ENCODE measurements around the gene NEK6.

NEK6 gene

DNA sequence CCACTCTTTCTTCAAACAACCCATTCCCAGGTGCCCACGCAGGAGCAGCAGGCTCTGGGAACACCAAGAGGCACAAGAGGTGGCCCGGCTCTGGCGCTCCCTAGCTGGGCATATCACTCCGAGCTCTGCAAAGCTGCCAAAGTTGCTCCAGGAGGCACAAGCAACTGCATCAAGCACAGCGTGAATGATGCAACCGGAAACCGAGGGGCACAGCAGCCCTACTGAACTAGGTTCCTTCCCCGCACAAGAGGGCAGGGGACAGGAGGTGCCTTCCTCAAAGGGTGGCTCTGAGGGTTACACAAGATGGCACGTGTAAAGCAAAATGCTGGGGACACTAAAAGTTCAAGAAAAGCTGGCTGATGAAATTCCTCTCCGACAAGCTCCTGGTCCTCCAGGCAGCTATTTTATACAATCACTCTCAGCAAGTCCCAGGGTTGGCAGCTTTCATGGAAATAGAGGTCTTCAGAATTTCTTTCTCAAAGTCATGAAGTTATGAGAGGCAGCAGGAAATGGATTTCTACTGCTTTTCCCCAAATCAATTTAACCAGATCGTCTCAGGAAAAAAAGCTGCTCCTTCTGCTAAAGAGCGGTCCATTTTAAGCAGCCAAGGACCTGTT, 134.6 kb downstream of the NEK6 start:
- peak overlapping the region in 1 of 2 experiments; percentile 3 for H3K4me3 ChIP-seq (ENCODE audit: insufficient read depth in 1 of 2, low read depth in 1 of 2, low read length in 2 of 2)
- no peak overlapping the region for H3K23ac ChIP-seq (ENCODE audit: low read length in 2 of 2)
- no peak overlapping the region for H4K91ac ChIP-seq (ENCODE audit: low read length)
- no peaks in the 10 kb centered on the region for H3K27me3 ChIP-seq (ENCODE audit: control insufficient read depth in 1 of 2, insufficient read depth in 1 of 2, low read length in 2 of 2)
- H3K14ac ChIP-seq (ENCODE audit: low read length in 2 of 2): peak overlapping the region in 1 of 2 experiments; percentile 92
- H2AFZ ChIP-seq (ENCODE audit: low read depth, low read length): no peak overlapping the region
- no peaks in the 10 kb centered on the region for H3K9me3 ChIP-seq (ENCODE audit: control insufficient read depth, low read length)
- 92% methylated on average over 12 of the region's 12 CpGs for WGBS
- no peak overlapping the region for H2BK5ac ChIP-seq (ENCODE audit: low read depth, low read length, poor library complexity, severe bottlenecking)
- H3K4me2 ChIP-seq (ENCODE audit: low read length, poor library complexity, severe bottlenecking): no peak overlapping the region
- no peak overlapping the region for H2BK15ac ChIP-seq (ENCODE audit: low read depth, poor library complexity, severe bottlenecking)
- H3K18ac ChIP-seq (ENCODE audit: low read depth in 1 of 2, low read length in 2 of 2): peak overlapping the region in 1 of 2 experiments; percentile 18
- no peak for DNase-seq
- H3K4me1 ChIP-seq (ENCODE audit: control insufficient read depth, insufficient read depth, low read depth, low read length): peaks cover 24% of the 10 kb centered on the region
- H3K4ac ChIP-seq (ENCODE audit: low read depth in 1 of 2, low read length in 2 of 2): no peak overlapping the region
- H3K9ac ChIP-seq (ENCODE audit: low read length): peak overlapping the region; percentile 49
- peaks cover 13% of the 10 kb centered on the region for H3K79me1 ChIP-seq (replicated peaks; ENCODE audit: low read length, poor library complexity, severe bottlenecking)
- H3K27ac ChIP-seq (ENCODE audit: low read length, poor library complexity, severe bottlenecking): peak overlapping the region; percentile 19
- H2AK5ac ChIP-seq (ENCODE audit: low read length, severe bottlenecking): no peak overlapping the region
- H2BK12ac ChIP-seq (ENCODE audit: low read length in 2 of 2): no peak overlapping the region
- peaks cover 12 to 31% of the 10 kb centered on the region in 2 experiments for H3K36me3 ChIP-seq (ENCODE audit: control insufficient read depth in 1 of 2, insufficient read depth in 2 of 2, low read depth in 1 of 2, low read length in 2 of 2)
- no peak overlapping the region for H4K8ac ChIP-seq (ENCODE audit: low read length)
- H2BK120ac ChIP-seq (ENCODE audit: low read depth, low read length): no peak overlapping the region

DNA sequence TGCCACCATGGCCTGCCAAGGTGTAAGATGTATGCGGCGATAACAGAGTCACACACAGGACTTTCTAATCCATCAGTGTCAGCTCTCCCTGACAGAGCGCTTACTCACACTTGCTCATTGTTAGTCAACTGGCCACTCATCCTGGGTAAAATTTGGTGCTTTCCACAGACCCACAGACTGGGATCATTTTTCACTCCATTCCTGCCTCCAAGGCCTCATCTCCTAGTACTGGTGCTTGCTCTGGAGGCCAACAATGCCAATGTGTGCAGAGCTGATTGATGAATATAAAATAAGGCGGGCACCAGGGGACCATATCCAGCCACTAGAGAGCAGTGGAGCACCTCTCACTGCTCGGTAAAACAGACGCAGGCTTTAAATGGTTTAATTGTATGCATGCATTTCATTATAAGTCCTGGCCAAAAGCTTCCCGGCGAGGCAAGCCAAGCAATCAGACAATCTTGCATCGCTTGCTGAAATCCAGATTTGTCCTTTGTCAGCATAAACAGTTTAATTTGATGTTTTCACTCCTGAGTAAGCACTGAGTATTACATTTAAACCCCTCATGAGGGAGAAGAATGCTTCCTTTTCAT, 135.2 kb downstream of the NEK6 start:
- Histone ChIP-seq H2BK120ac (ENCODE audit: low read depth, low read length) (no peak overlapping the region), H4K8ac (ENCODE audit: low read length) (peak overlapping the region; percentile 12), H2AK5ac (ENCODE audit: low read length, severe bottlenecking) (no peak overlapping the region), H2BK12ac (ENCODE audit: low read length in 2 of 2) (no peak overlapping the region), H3K14ac (ENCODE audit: low read length in 2 of 2) (no peak overlapping the region), H2AFZ (ENCODE audit: low read depth, low read length) (no peak overlapping the region), H3K4me3 (ENCODE audit: insufficient read depth in 1 of 2, low read depth in 1 of 2, low read length in 2 of 2) (peak overlapping the region in 1 of 2 experiments; percentile 3), H3K4me1 (ENCODE audit: control insufficient read depth, insufficient read depth, low read depth, low read length) (peaks cover 24% of the 10 kb centered on the region), H3K23ac (ENCODE audit: low read length in 2 of 2) (peak overlapping the region in 1 of 2 experiments; percentile 78), H3K27ac (ENCODE audit: low read length, poor library complexity, severe bottlenecking) (peak overlapping the region; percentile 47), H3K9me3 (ENCODE audit: control insufficient read depth, low read length) (no peaks in the 10 kb centered on the region), H3K27me3 (ENCODE audit: control insufficient read depth in 1 of 2, insufficient read depth in 1 of 2, low read length in 2 of 2) (no peaks in the 10 kb centered on the region), H3K18ac (ENCODE audit: low read depth in 1 of 2, low read length in 2 of 2) (no peak overlapping the region), H3K36me3 (ENCODE audit: control insufficient read depth in 1 of 2, insufficient read depth in 2 of 2, low read depth in 1 of 2, low read length in 2 of 2) (peaks cover 14 to 31% of the 10 kb centered on the region in 2 experiments), H2BK15ac (ENCODE audit: low read depth, poor library complexity, severe bottlenecking) (no peak overlapping the region), H3K4me2 (ENCODE audit: low read length, poor library complexity, severe bottlenecking) (peak overlapping the region; percentile 23), H2BK5ac (ENCODE audit: low read depth, low read length, poor library complexity, severe bottlenecking) (no peak overlapping the region), H3K4ac (ENCODE audit: low read depth in 1 of 2, low read length in 2 of 2) (no peak overlapping the region), H3K9ac (ENCODE audit: low read length) (peak overlapping the region; percentile 49), H3K79me1 (replicated peaks; ENCODE audit: low read length, poor library complexity, severe bottlenecking) (peaks cover 13% of the 10 kb centered on the region), H4K91ac (ENCODE audit: low read length) (no peak overlapping the region)
- peak; percentile 76 for DNase-seq
- WGBS: 41% methylated on average over 9 of the region's 9 CpGs

DNA sequence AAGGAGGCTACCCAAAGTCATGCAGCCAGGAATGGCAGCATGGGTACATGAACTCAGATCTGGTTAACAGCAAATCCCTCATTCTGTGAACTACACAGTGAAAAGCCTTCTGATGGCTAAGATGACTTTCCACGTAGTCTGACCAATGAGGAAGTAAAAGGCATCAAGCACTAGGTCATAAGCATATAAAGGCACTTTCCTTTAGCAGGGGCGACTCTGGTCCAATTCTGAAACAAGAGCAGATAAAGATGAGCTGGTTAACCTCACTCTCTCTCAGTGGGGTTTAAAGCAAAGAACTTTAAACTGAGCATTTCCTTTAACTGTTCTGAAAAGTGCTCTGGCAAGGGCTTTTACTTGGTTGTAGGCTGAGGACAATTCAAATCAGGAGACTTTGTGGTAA, 136.4 kb downstream of the NEK6 start:
- Histone ChIP-seq H2AFZ (ENCODE audit: low read depth, low read length) (no peak overlapping the region), H2BK5ac (ENCODE audit: low read depth, low read length, poor library complexity, severe bottlenecking) (no peak overlapping the region), H3K4me1 (ENCODE audit: control insufficient read depth, insufficient read depth, low read depth, low read length) (peaks cover 18% of the 10 kb centered on the region), H4K8ac (ENCODE audit: low read length) (no peak overlapping the region), H2BK12ac (ENCODE audit: low read length in 2 of 2) (no peak overlapping the region), H3K9ac (ENCODE audit: low read length) (peak overlapping the region; percentile 49), H3K23ac (ENCODE audit: low read length in 2 of 2) (no peak overlapping the region), H3K36me3 (ENCODE audit: control insufficient read depth in 1 of 2, insufficient read depth in 2 of 2, low read depth in 1 of 2, low read length in 2 of 2) (peaks cover 15 to 31% of the 10 kb centered on the region in 2 experiments), H2AK5ac (ENCODE audit: low read length, severe bottlenecking) (no peak overlapping the region), H3K14ac (ENCODE audit: low read length in 2 of 2) (no peak overlapping the region), H3K27me3 (ENCODE audit: control insufficient read depth in 1 of 2, insufficient read depth in 1 of 2, low read length in 2 of 2) (no peaks in the 10 kb centered on the region), H3K27ac (ENCODE audit: low read length, poor library complexity, severe bottlenecking) (no peak overlapping the region), H2BK15ac (ENCODE audit: low read depth, poor library complexity, severe bottlenecking) (no peak overlapping the region), H3K4me3 (ENCODE audit: insufficient read depth in 1 of 2, low read depth in 1 of 2, low read length in 2 of 2) (peak overlapping the region in 1 of 2 experiments; percentile 25), H3K9me3 (ENCODE audit: control insufficient read depth, low read length) (no peaks in the 10 kb centered on the region), H2BK120ac (ENCODE audit: low read depth, low read length) (no peak overlapping the region), H3K79me1 (replicated peaks; ENCODE audit: low read length, poor library complexity, severe bottlenecking) (peaks cover 13% of the 10 kb centered on the region), H3K4me2 (ENCODE audit: low read length, poor library complexity, severe bottlenecking) (no peak overlapping the region), H3K18ac (ENCODE audit: low read depth in 1 of 2, low read length in 2 of 2) (peak overlapping the region in 1 of 2 experiments; percentile 21), H4K91ac (ENCODE audit: low read length) (no peak overlapping the region), H3K4ac (ENCODE audit: low read depth in 1 of 2, low read length in 2 of 2) (no peak overlapping the region)
- 94% methylated on average over 2 of the region's 2 CpGs for WGBS
- DNase-seq: no peak

- Histone ChIP-seq H2BK12ac (ENCODE audit: low read length in 2 of 2) (no peak overlapping the region), H3K36me3 (ENCODE audit: control insufficient read depth in 1 of 2, insufficient read depth in 2 of 2, low read depth in 1 of 2, low read length in 2 of 2) (peaks cover 17 to 31% of the 10 kb centered on the region in 2 experiments), H3K9me3 (ENCODE audit: control insufficient read depth, low read length) (no peaks in the 10 kb centered on the region), H4K91ac (ENCODE audit: low read length) (no peak overlapping the region), H3K14ac (ENCODE audit: low read length in 2 of 2) (no peak overlapping the region), H3K4me1 (ENCODE audit: control insufficient read depth, insufficient read depth, low read depth, low read length) (peaks cover 18% of the 10 kb centered on the region), H3K4me2 (ENCODE audit: low read length, poor library complexity, severe bottlenecking) (no peak overlapping the region), H3K18ac (ENCODE audit: low read depth in 1 of 2, low read length in 2 of 2) (no peak overlapping the region), H2AFZ (ENCODE audit: low read depth, low read length) (no peak overlapping the region), H2BK15ac (ENCODE audit: low read depth, poor library complexity, severe bottlenecking) (no peak overlapping the region), H3K23ac (ENCODE audit: low read length in 2 of 2) (no peak overlapping the region), H3K9ac (ENCODE audit: low read length) (peak overlapping the region; percentile 49), H3K27me3 (ENCODE audit: control insufficient read depth in 1 of 2, insufficient read depth in 1 of 2, low read length in 2 of 2) (no peaks in the 10 kb centered on the region), H2BK120ac (ENCODE audit: low read depth, low read length) (no peak overlapping the region), H4K8ac (ENCODE audit: low read length) (no peak overlapping the region), H3K4ac (ENCODE audit: low read depth in 1 of 2, low read length in 2 of 2) (no peak overlapping the region), H3K4me3 (ENCODE audit: insufficient read depth in 1 of 2, low read depth in 1 of 2, low read length in 2 of 2) (no peak overlapping the region), H2BK5ac (ENCODE audit: low read depth, low read length, poor library complexity, severe bottlenecking) (no peak overlapping the region), H3K79me1 (replicated peaks; ENCODE audit: low read length, poor library complexity, severe bottlenecking) (peaks cover 14% of the 10 kb centered on the region), H2AK5ac (ENCODE audit: low read length, severe bottlenecking) (no peak overlapping the region), H3K27ac (ENCODE audit: low read length, poor library complexity, severe bottlenecking) (no peak overlapping the region)
- no peak for DNase-seq
- WGBS: 88% methylated on average over 3 of the region's 3 CpGs
These were observed 136.8 kb downstream of the NEK6 start for GRCh38 chr9:124394596-124394995.

Measured in mesenchymal stem cell (in vitro differentiated cells and primary cell).